ENCODE results near the gene MUC20.

- no peak for TF ChIP-seq EZH2 (IDR thresholded peaks at IDR 0.05; ENCODE audit: low read depth)
- no peak for TF ChIP-seq CTCF (conservative IDR thresholded peaks at IDR 0.05)
Measured at GRCh38 chr3:195708626-195709481, 11.9 kb upstream of the MUC20 start.
